Stimulated activated CD8-positive, alpha-beta memory T cell treated with anti-CD3 and anti-CD28 coated beads, Interleukin-2, amount 100 ng/mL, for 48 hours (primary cell): ENCODE results near the gene EIF1.
"Not testable (repeated sequence)": the region's sequence is repeated elsewhere in the genome, so short reads cannot be mapped to it uniquely, and the experiment has no call there.

ENCODE experiments used
- DNase-seq, 2 donors: peaks; one replicate each; pipeline ENCODE4 v3.0.0-alpha.2; 2020; ENCODE audit warnings: low read depth in 2 of 2

EIF1 gene

DNA sequence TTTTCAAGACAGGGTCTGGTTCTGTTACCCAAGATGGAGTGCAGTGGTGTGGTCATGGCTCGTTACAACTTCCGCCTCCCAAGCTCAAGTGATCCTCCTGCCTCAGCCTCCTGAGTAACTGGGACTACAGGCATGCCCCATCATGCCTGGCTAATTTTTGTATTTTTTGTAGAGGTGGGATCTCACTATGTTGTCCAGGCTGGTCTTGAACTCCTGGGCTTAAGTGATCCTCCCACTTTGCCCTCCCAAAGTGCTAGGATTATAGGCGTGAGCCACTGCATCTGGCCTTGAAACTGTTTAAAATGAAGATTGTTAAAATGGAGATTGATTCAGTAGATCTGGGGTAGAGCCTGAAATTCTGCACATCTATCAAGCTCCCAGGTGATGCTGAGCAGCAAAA lies 12.2 kb downstream of the EIF1 start:
- DNase-seq, result not testable (repeated sequence)

- no peak for DNase-seq
Observed at GRCh38 chr17:41702712-41703111, 14.0 kb downstream of the EIF1 start.

- DNase-seq, result no peak
Observed at GRCh38 chr17:41705271-41705991, 16.7 kb downstream of the EIF1 start.

DNA sequence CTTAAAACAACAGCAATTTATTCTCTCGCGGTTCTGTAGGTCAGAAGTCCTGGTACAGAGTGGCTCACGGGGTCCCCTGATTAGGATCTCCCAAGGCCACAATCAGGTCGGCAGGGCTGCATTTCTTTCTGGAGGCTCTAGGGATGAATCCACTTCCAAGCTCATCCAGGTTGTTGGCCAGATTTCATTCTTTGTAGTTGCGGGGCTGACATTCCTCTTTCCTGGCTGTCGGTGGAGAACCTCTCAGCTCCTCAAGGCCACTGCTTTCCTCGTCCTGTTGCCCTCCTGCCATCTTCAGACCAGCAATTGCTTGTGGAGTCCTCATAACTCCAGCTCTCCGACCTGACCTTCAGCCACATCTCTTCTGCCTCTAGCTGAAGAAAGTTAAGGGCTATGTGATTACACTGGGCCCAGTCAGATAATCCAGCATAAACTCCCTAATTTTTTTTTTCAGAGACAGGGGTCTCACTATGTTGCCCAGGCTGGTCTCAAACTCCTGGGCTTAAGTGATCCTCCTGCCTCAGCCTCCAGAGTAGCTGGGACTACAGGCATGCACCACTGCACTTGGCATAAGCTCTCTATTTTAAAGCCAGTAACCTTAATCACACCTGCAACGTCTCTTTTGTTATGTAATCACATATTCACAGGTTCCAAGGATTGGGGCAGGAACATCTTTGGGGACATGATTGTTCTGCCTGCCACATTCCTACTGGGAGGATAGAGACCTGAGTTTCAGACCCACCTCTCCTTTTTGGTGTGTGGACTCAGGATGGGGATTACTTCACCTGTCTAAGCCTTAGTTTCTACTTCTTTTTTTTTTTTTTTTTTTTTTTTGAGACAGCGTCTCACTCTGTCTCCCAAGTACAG lies 19.4 kb downstream of the EIF1 start:
- DNase-seq, result no peak

- DNase-seq, result no peak
Observed at GRCh38 chr17:41710472-41711090, 21.9 kb downstream of the EIF1 start.

GRCh38 chr17:41711669-41712400 lies 23.1 kb downstream of the EIF1 start, which contains the start of gene GAST:
TSS of gene GAST (plus strand) at chr17:41712331. CDS start at chr17:41715437, 3,106 bp downstream.
- no peak for DNase-seq

DNA sequence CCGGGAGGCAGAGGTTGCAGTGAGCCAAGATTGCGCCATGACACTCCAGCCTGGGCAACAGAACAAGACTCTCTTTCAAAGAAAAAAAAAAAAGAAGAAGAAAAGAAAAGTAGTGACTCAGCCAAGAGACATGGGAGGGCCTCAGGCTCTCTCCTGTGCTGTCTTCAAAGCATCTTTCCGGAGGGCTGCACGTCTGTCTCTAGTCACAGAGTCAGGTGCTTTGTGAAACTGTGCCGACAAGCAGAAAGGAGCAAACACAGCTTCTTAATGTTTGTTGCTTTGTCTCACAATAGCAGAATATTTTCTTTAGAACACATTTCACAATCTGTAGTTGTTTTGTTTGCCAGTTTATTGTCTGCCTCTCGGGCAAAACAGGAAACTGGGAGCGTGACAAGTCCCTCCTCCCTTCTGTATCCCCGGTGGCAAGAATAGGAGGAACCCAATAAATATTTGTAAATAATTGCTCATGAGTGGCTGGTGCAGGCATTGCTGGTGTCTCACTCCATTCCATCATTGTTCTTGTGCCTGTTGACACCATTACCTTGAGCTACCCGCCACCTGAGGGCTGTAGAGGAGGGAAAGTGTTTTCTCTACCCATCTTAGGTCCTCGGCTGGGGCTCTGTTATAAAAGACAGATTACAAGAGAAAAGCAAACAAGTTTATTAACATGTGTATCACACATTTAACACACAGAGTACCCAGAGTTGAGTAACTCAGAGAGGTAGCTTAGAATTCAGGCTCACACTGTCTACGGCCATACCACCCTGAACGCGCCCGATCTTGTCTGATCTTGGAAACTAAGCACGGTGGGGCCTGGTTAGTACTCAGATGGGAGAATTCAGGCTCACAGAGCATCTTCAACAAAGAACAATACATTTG lies 29.0 kb downstream of the EIF1 start:
- DNase-seq, result no peak

- no peak for DNase-seq
Observed at GRCh38 chr17:41718287-41718645, 29.6 kb downstream of the EIF1 start.

DNA sequence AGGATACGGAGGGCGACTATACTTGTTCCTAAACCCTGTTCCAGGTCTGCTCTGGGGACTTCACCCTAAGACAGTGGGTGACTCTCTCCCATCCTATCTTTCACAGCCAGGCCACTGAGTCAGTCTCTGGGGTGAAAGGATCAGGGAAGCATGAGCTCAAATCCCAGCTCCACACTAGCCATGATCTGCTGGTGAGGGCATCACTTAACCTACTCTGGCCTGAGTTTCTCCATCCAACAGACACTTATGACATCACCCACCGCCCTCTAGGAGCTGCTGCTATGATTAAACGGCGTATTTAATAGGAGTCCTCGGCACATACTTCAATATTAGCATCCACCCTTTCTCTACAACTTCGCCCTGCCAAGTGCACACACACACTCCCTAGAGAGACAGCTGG lies 33.5 kb downstream of the EIF1 start:
- no peak for DNase-seq

- DNase-seq, result no peak
Observed at GRCh38 chr17:41723801-41724475, 35.3 kb downstream of the EIF1 start.

DNA sequence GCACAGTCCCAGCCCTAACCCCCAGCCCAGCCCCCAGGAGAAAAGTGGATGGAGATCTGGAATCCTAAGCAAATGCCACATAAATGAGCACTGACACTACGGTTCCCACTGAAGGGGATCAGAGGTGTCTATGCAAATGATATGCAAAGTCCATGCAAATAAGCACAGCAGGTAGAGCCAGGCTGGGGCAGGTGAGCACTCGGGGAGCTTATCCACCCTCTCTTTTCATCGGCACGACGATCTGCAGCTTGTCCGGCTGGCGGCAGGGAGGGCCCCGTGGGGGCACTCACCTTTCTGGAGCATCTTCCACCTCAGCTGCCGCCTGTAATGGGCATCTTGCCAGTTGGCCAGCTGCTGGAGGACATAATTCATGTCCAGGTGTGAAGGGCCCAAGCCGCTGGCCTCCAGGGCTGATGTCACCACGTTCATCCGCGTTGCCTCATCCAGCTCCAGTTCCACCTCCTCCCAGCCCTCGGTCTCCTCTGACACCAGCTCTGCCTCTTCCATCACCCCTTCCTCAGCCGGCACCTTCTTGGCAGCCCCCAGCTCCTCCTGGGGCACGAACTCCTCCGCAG lies 35.9 kb downstream of the EIF1 start:
- no peak for DNase-seq

DNA sequence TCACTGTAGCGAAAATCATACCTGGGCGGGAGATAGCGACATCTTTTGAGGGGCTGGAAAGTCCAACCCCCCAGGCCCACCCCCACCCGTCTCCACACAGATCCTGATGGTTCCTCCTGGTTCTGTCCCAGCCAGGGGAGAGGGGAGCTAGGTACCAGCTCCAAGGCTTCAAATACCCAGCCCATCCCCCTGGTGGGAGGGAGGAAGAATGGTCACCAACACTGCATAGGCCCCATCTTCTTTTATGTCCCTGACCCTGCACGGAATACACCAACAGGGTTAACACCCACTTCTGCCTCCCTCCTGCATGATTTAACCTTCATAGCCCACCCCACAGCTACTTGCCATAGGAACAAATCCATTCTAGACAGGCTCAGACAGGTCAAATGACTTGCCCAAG lies 36.4 kb downstream of the EIF1 start:
- no peak for DNase-seq

GRCh38 chr17:41728056-41728455 lies 39.4 kb downstream of the EIF1 start:
- no peak for DNase-seq

GRCh38 chr17:41730479-41730878 lies 41.8 kb downstream of the EIF1 start:
- no peak for DNase-seq

DNA sequence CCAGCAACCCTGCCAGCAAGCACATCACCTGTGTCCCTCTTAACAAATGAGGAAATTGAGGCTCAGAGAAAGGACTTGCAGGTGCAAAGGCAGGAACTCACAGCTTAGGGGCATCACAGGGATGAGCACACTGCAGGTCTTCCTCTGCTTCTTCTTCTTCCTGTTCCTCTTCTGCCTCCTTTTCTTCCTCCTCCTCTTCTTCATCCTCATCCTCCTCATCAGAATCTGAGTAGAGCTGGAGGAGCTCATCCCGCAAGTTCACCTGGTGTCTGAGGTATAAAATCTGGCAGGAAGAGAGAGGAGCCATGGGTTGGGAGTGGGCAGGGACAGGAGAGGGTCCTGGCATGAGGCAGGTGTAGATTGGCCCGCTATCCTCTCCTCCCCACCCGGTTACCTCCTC lies 43.2 kb downstream of the EIF1 start:
- DNase-seq, result no peak

DNA sequence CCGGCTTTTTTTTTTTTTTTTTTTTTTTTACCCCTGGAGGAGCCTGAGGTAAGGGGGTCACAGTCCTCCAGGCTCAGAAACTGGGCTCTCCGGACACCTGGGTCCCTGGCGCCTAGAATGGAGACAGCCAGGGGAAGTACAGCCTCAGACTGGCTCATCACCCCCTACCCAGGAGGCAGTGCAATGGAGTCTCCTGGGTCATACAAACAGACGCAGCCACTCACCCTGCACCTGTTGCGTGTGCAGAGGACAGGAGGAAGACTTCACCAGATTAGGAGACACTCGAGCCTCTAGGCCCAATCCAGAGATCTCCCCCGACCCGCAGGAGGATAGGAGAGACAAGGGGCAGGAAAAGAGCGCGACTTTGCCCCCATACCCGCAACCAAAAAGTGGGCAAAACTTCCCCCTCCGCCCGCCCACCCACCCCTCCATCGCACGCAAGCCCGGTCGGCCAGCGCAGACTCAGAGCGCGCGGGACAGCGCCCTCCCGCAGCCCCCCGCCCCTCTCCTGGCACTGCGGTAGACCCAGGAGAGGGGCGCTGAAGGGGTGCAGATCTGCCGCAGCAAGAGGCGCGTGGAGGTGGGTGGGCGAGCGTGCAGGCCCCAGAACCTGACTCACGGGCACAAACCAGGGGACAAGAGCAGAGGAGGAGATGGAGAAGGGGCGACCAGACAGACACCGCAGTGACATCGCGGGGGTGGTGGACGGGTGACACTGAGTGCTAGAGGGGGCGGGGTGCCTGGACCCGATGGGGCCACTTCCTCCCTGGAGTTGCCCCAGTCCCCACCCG lies 44.9 kb downstream of the EIF1 start:
- no peak for DNase-seq

DNA sequence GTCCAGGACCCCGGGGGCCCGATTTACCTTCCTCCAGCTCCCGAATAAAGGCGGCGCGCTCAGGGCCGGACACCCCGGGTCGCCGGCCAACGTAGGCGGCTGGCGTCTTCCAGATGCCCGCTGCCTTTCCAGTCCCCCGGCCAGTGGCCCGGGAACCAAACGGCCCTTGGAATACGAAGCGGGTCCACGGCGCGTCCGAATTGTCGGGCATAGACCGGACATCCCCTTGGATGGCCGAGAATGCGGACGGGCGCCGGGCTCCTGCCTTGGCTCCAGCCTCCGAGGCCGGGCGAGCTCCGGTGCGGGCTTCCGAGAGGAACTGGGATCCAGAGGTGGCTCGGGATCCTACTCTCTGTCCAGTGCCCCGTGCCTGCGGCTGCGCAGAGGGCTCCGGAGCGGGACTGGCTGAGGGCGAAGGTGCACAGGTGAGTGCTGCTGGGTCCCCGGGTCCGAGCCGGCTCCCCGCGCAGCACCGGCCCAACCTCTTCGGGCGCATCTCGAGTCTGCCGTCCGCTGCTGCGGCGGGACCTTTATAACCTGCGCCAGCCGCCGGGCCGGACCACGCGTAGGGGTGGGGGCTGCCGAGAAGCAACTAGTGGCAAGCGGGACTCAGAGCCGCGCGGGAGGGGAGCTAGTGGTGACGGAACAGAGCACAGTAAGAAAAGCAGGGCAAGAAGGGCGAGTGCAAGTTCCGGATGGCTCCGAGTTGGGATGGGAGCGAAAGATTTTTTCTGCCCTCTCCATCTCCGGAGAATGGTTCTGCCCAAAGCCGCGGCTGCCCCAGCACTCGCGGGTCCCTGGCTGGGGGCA lies 45.7 kb downstream of the EIF1 start, which contains the start of gene HAP1:
HAP1 (minus strand) TSS at position 505 of the 810 bp plus-strand sequence; CDS start at position 496, 9 bp downstream.
- no peak for DNase-seq

DNA sequence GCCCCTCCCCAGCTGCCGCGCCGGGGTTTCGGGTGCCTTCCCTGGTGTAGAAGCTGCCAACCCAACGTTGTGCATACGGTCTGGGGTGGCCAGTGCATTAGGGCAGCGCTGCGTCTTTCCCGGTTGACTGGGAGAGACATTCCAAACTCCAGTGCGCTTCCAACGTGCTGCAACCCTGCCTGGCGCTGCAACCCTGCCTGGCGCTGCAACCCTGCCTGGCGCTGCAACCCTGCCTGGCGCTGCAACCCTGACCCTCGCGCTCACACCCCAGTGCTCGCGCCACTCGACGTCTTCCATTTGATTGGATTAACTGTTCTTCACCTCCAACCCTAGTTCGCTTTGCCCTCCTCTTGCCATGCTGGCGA lies 46.2 kb downstream of the EIF1 start:
- DNase-seq, result no peak
